Measurements from ENCODE around the gene SARS1.

Gene SARS1

GRCh38 chr1:109265016-109265415 lies 51.3 kb downstream of the SARS1 start:
- TF ChIP-seq EP300 (IDR thresholded peaks at IDR 0.05; ENCODE audit: borderline replicate concordance) (no peak), FOXM1 (IDR thresholded peaks at IDR 0.05; ENCODE audit: borderline replicate concordance, low read depth) (no peak), YY1 (IDR thresholded peaks at IDR 0.05; ENCODE audit: low read depth) (no peak), TEAD4 (IDR thresholded peaks at IDR 0.05) (no peak), CREB1 (IDR thresholded peaks at IDR 0.05; ENCODE audit: low read depth) (no peak), USF1 (IDR thresholded peaks at IDR 0.05) (no peak), REST (IDR thresholded peaks at IDR 0.05; ENCODE audit: low read depth) (no peak), TCF12 (IDR thresholded peaks at IDR 0.05; ENCODE audit: low read depth) (no peak), MAX (IDR thresholded peaks at IDR 0.05) (no peak), RAD21 (IDR thresholded peaks at IDR 0.05; ENCODE audit: low read depth) (no peak), TAF1 (IDR thresholded peaks at IDR 0.05; ENCODE audit: low read depth) (no peak), NFIC (IDR thresholded peaks at IDR 0.05) (no peak), ZBTB7A (IDR thresholded peaks at IDR 0.05; ENCODE audit: low read depth) (no peak), EGR1 (IDR thresholded peaks at IDR 0.05) (no peak)

- TF ChIP-seq REST (IDR thresholded peaks at IDR 0.05; ENCODE audit: low read depth) (no peak), TCF12 (IDR thresholded peaks at IDR 0.05; ENCODE audit: low read depth) (no peak), FOXM1 (IDR thresholded peaks at IDR 0.05; ENCODE audit: borderline replicate concordance, low read depth) (no peak), CREB1 (IDR thresholded peaks at IDR 0.05; ENCODE audit: low read depth) (no peak), TEAD4 (IDR thresholded peaks at IDR 0.05) (no peak), MAX (IDR thresholded peaks at IDR 0.05) (no peak), RAD21 (IDR thresholded peaks at IDR 0.05; ENCODE audit: low read depth) (no peak), USF1 (IDR thresholded peaks at IDR 0.05) (no peak), ZBTB7A (IDR thresholded peaks at IDR 0.05; ENCODE audit: low read depth) (no peak), NFIC (IDR thresholded peaks at IDR 0.05) (no peak), EP300 (IDR thresholded peaks at IDR 0.05; ENCODE audit: borderline replicate concordance) (no peak), EGR1 (IDR thresholded peaks at IDR 0.05) (no peak), TAF1 (IDR thresholded peaks at IDR 0.05; ENCODE audit: low read depth) (no peak), CEBPB (IDR thresholded peaks at IDR 0.05) (no peak)
Measured at GRCh38 chr1:109265741-109266330, 52.1 kb downstream of the SARS1 start.

- TF ChIP-seq TEAD4 (IDR thresholded peaks at IDR 0.05), result no peak
- no peak for TF ChIP-seq FOXM1 (IDR thresholded peaks at IDR 0.05; ENCODE audit: borderline replicate concordance, low read depth)
- TF ChIP-seq CREB1 (IDR thresholded peaks at IDR 0.05; ENCODE audit: low read depth), result no peak
Measured at GRCh38 chr1:109266965-109267364, 53.2 kb downstream of the SARS1 start.

GRCh38 chr1:109267743-109268300 lies 54.1 kb downstream of the SARS1 start:
- no peak for TF ChIP-seq YY1 (IDR thresholded peaks at IDR 0.05; ENCODE audit: low read depth)
- TF ChIP-seq USF1 (IDR thresholded peaks at IDR 0.05), result no peak
- TF ChIP-seq REST (IDR thresholded peaks at IDR 0.05; ENCODE audit: low read depth), result no peak
- no peak for TF ChIP-seq TCF12 (IDR thresholded peaks at IDR 0.05; ENCODE audit: low read depth)
- TF ChIP-seq TEAD4 (IDR thresholded peaks at IDR 0.05), result no peak
- no peak for TF ChIP-seq TAF1 (IDR thresholded peaks at IDR 0.05; ENCODE audit: low read depth)
- no peak for TF ChIP-seq CEBPB (IDR thresholded peaks at IDR 0.05)
- TF ChIP-seq EP300 (IDR thresholded peaks at IDR 0.05; ENCODE audit: borderline replicate concordance), result no peak
- no peak for TF ChIP-seq ZBTB7A (IDR thresholded peaks at IDR 0.05; ENCODE audit: low read depth)
- no peak for TF ChIP-seq CREB1 (IDR thresholded peaks at IDR 0.05; ENCODE audit: low read depth)
- no peak for TF ChIP-seq FOXM1 (IDR thresholded peaks at IDR 0.05; ENCODE audit: borderline replicate concordance, low read depth)
- no peak for TF ChIP-seq NFIC (IDR thresholded peaks at IDR 0.05)
- TF ChIP-seq RAD21 (IDR thresholded peaks at IDR 0.05; ENCODE audit: low read depth), result no peak
- no peak for TF ChIP-seq EGR1 (IDR thresholded peaks at IDR 0.05)
- no peak for TF ChIP-seq MAX (IDR thresholded peaks at IDR 0.05)

Data from Ishikawa (cell line).